HepG2 (cell line): ENCODE results near the gene TNFRSF6B. TPM values are rescaled to one million over a fixed set of nuclear protein-coding genes. Genes with fewer than 3 reads are reported as not detected.
A peak's percentile ranks its signal among the peaks of the same experiment; 100 is the strongest.

Experiments used
- AGO1 ChIP-seq: fragments of 200-400 bp; formaldehyde crosslinking; IDR thresholded peaks from 2 replicates; pipeline ENCODE4 v1.6.1; 2017; ENCODE audit warnings: mild to moderate bottlenecking, low read depth, low read length, moderate library complexity; ENCODE audit not compliant: poor library complexity, severe bottlenecking
- BORCS8-MEF2B ChIP-seq: sonication (generic); formaldehyde crosslinking; IDR thresholded peaks from 2 replicates; pipeline ENCODE4 v1.8.0; 2022; ENCODE audit warnings: mild to moderate bottlenecking, missing genetic modification reagents
- CBFB ChIP-seq: sonication (generic); formaldehyde crosslinking; IDR thresholded peaks from 2 replicates; pipeline ENCODE4 v1.4.0; 2020; ENCODE audit warnings: missing genetic modification reagents
- ELF4 ChIP-seq: sonication (generic); formaldehyde crosslinking; IDR thresholded peaks from 2 replicates; pipeline ENCODE4 v1.5.0; 2020; ENCODE audit warnings: missing genetic modification reagents, mild to moderate bottlenecking, moderate library complexity, borderline replicate concordance
- HHEX ChIP-seq: IDR thresholded peaks from 2 replicates; pipeline ENCODE4 v1.6.1; 2016; ENCODE audit warnings: control low read depth
- JUNB ChIP-seq: sonication (generic); formaldehyde crosslinking; IDR thresholded peaks from 2 replicates; pipeline ENCODE4 v1.8.0; 2022; ENCODE audit warnings: missing genetic modification reagents, mild to moderate bottlenecking, borderline replicate concordance
- KLF11 ChIP-seq: IDR thresholded peaks from 2 replicates; pipeline ENCODE4 v1.6.1; 2016; ENCODE audit warnings: missing compliant biosample characterization
- MYNN ChIP-seq: sonication (generic); formaldehyde crosslinking; IDR thresholded peaks from 2 replicates; pipeline ENCODE4 v1.4.0; 2020; ENCODE audit warnings: mild to moderate bottlenecking, low read depth, missing genetic modification reagents
- RBM22 ChIP-seq: fragments of 200-400 bp; formaldehyde crosslinking; optimal IDR thresholded peaks from 2 replicates; pipeline ENCODE3; 2017; ENCODE audit warnings: mild to moderate bottlenecking, low read length, moderate library complexity
- SMARCE1 ChIP-seq: fragments of 450-650 bp; IDR thresholded peaks from 2 replicates; pipeline ENCODE4 v1.6.1; 2017; ENCODE audit warnings: borderline replicate concordance
- SP5 ChIP-seq: IDR thresholded peaks from 2 replicates; pipeline ENCODE4 v1.6.1; 2016; ENCODE audit warnings: low read depth, borderline replicate concordance
- TMF1 ChIP-seq: sonication (generic); formaldehyde crosslinking; IDR thresholded peaks from 2 replicates; pipeline ENCODE4 v1.8.1; 2022; ENCODE audit warnings: low read depth, missing genetic modification reagents
- ZNF142 ChIP-seq: sonication (generic); formaldehyde crosslinking; IDR thresholded peaks from 2 replicates; pipeline ENCODE4 v1.4.0; 2020; ENCODE audit warnings: missing genetic modification reagents
- ZNF567 ChIP-seq: sonication (generic); formaldehyde crosslinking; IDR thresholded peaks from 2 replicates; pipeline ENCODE4 v1.8.1; 2023; ENCODE audit warnings: mild to moderate bottlenecking, missing genetic modification reagents, borderline replicate concordance
- ZNF616 ChIP-seq: sonication (generic); formaldehyde crosslinking; IDR thresholded peaks from 2 replicates; pipeline ENCODE4 v1.5.0; 2020; ENCODE audit warnings: low read depth, mild to moderate bottlenecking, missing genetic modification reagents
- ZNF703 ChIP-seq: sonication (generic); formaldehyde crosslinking; IDR thresholded peaks from 2 replicates; pipeline ENCODE4 v1.5.1; 2020; ENCODE audit warnings: missing genetic modification reagents, mild to moderate bottlenecking, moderate library complexity, borderline replicate concordance
- polyA plus RNA-seq, 8 experiments: library from polyadenylated mRNA; depleted of rRNA in 3 of 8; stranded (reverse) in 7 of 8; unstranded in 1 of 8; fragments of >200 nt; fragmentation: Illumina TruSeq in 4 of 8; extraction: Trizol in 4 of 8; gene quantifications; 2 replicates each; pipeline versions ENCODE4 v1.2.1 to v1.2.3, GENCODE V29; 2011 to 2016; ENCODE audit warnings: low read depth in 4 of 8, missing spikeins in 1 of 8, mixed read lengths in 1 of 8; ENCODE audit not compliant: insufficient read depth in 1 of 8
- total RNA-seq, 5 experiments: library from RNA; depleted of rRNA; stranded (reverse); fragments of >200 nt; fragmentation: Illumina TruSeq; extraction: Trizol; gene quantifications; 2 replicates each; pipeline ENCODE4 v1.2.3, GENCODE V29; 2016; ENCODE audit warnings: low read depth in 1 of 5
- TF ChIP-seq, protein P1 (sequence below): sonication (generic); formaldehyde crosslinking; IDR thresholded peaks from 2 replicates; pipeline ENCODE4 v1.4.0; 2020; ENCODE audit warnings: missing genetic modification reagents
- TF ChIP-seq, protein P2 (sequence below): sonication (generic); formaldehyde crosslinking; IDR thresholded peaks from 2 replicates; pipeline ENCODE4 v1.4.0; 2020; ENCODE audit warnings: missing genetic modification reagents
- TF ChIP-seq, protein P3 (sequence below): IDR thresholded peaks from 2 replicates; pipeline ENCODE4 v1.6.1; 2016; ENCODE audit warnings: missing genetic modification reagents, missing compliant biosample characterization

The TNFRSF6B gene
- total and polyA plus RNA-seq, 2 of the 13 experiments (the other 11 are each of a cell fraction or from before 2014, with no cell fraction given) = 0.24 TPM; not detected in 1

DNA sequence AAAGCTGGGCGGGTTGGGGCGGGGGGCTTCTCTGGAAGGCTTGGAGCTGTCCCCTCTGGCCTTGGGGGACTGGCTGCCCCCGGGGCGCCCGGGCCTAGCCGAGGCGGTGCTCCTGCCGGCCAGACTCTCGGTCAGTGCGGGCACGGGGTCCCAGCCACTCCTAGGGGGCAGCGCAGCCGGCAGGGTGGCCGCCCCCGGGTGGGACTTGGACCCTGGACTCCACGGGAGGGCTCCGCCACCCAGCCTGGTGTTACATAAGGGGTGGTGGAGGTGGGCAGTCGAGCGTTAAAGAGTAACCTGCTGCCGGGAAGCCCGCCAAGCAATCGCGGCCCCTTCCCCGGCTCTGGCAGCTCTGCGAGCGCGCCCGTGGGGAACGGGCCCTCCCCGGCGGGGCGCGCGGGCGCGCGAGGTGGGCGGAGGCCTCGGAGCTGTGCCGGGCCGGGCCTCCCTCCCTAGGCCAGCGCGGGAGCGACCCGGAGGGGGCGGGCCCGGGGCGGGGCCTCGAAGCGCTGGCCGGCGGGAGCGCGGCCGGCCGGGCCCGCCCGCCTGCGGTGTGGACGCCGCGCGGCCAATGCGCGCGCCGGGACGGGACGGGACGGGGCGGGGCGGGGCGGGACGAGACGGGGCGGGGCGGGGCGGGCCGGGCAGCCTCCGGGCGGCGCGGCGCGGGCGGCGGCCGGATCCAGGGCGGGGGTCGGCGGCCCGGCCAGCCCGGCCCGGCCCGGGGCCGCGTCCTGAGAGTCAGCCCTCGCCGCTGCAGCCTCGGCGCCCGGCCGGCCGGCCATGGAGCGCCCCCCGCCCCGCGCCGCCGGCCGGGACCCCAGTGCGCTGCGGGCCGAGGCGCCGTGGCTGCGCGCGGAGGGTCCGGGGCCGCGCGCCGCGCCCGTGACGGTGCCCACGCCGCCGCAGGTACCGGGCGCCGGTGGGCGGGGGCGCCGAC is 42.9 kb downstream of the TNFRSF6B start, which contains the start of gene SLC2A4RG (continued):
- TF ChIP-seq, protein P1, sequence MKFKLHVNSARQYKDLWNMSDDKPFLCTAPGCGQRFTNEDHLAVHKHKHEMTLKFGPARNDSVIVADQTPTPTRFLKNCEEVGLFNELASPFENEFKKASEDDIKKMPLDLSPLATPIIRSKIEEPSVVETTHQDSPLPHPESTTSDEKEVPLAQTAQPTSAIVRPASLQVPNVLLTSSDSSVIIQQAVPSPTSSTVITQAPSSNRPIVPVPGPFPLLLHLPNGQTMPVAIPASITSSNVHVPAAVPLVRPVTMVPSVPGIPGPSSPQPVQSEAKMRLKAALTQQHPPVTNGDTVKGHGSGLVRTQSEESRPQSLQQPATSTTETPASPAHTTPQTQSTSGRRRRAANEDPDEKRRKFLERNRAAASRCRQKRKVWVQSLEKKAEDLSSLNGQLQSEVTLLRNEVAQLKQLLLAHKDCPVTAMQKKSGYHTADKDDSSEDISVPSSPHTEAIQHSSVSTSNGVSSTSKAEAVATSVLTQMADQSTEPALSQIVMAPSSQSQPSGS (CRISPR knock-in tag) = no peak; the same call in none of the 2 replicates
- TF ChIP-seq SMARCE1 (no peak), ELF4 (CRISPR knock-in tag) (0 out of 2 replicates have a peak, but pooled peaks have one; percentile 7), KLF11 (CRISPR knock-in tag) (peak; percentile 68), RBM22 (peak; percentile 84), BORCS8-MEF2B (peak; percentile 88), MYNN (CRISPR knock-in tag) (0 out of 2 replicates have a peak, but pooled peaks have one; percentile 91), ZNF616 (CRISPR knock-in tag) (peak; percentile 91; the same call in 1 of the 2 replicates), ZNF567 (CRISPR knock-in tag) (peak; percentile 91; the same call in 1 of the 2 replicates), JUNB (CRISPR knock-in tag) (no peak), HHEX (no peak), TMF1 (no peak), CBFB (CRISPR knock-in tag) (peak; percentile 76; the same call in 1 of the 2 replicates), AGO1 (peak; percentile 93), ZNF142 (CRISPR knock-in tag) (peak; percentile 79), SP5 (peak; percentile 94), ZNF703 (CRISPR knock-in tag) (no peak; the same call in 1 of the 2 replicates)
- TF ChIP-seq, protein P2, sequence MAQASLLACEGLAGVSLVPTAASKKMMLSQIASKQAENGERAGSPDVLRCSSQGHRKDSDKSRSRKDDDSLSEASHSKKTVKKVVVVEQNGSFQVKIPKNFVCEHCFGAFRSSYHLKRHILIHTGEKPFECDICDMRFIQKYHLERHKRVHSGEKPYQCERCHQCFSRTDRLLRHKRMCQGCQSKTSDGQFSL (CRISPR knock-in tag) = peak; percentile 86
- TF ChIP-seq, protein P3, sequence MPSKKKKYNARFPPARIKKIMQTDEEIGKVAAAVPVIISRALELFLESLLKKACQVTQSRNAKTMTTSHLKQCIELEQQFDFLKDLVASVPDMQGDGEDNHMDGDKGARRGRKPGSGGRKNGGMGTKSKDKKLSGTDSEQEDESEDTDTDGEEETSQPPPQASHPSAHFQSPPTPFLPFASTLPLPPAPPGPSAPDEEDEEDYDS (CRISPR knock-in tag) = peak; percentile 84; the same call in 1 of the 2 replicates
